ENCODE results near the gene UXS1.

UXS1 gene

DNA sequence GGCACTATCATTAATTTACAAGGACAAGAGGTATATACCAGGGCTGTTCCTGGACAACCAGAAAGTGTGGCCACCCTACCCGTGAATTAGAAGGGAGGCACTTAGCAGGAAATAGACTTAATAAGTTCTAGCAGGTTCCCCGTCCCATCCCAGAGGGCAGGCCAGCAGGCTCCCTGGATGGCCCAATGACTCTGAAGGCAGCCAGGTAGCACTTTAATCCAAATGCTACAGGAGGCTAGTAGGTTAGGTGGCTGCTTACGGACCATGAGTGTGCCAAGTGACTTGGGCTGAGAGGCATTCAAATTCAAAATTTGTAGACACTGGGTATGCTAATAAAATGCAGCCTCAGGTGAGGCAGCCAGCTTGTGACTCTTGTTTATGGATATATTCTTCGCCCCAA, 123.9 kb downstream of the UXS1 start:
- no peak for DNase-seq

DNA sequence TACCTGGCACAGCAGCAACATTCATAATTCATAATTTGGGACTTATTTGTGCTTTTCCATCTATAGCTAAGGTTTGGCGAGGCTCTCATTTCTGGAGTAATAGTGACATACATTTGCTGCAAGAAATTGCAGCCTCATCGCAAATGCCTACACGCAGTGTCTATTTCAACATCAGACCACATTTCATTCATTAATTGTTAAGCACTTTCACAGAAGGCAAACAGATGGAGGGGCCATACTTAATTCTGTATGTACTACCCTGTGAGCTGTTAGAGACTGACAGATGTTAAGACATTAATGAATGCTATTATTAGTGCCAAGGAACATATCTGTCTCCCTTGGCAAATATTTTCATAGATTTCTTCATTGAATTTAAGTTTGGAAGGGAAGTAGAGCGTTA, 125.7 kb downstream of the UXS1 start:
- DNase-seq: no peak

DNA sequence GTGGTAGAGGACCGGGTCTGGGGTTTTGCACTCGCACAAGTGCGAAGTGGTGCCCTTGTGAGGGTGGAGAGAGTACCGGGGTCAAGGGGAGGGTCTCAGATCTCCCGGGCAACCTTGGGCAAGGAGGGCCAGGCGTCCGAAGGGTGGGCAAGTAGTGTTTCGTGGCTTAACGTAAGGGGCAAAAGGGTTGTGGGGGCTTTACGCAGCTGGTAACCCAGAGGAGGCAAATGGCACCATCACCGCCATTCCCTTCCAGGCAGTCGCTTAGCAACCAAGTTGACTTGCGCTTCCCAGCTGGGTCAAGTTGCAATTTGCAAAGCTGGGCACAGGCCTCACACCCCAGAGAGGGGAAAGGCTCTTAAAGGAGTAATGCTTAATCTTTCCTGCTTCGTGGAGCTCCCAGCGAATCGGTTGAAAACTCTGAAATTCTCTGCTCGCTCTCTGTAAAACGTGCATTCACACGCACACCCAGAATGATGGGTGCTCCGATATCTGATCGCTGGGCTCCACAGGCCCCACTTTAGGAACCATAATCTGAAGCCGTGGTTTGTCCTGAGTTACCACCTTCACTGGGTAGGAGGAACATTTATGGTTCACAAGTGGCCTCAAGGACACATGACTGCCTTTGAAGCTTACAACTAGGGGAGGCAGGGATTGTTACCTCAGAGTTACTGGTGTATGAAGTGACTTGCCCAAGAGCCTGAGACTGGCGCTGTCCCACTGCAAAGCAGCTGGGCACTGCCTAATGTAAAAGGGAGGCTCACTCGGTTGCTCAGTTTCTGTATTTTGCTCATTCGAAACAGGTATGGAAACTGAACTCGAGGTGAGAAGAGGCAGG, 127.9 kb downstream of the UXS1 start:
- DNase-seq: no peak

DNA sequence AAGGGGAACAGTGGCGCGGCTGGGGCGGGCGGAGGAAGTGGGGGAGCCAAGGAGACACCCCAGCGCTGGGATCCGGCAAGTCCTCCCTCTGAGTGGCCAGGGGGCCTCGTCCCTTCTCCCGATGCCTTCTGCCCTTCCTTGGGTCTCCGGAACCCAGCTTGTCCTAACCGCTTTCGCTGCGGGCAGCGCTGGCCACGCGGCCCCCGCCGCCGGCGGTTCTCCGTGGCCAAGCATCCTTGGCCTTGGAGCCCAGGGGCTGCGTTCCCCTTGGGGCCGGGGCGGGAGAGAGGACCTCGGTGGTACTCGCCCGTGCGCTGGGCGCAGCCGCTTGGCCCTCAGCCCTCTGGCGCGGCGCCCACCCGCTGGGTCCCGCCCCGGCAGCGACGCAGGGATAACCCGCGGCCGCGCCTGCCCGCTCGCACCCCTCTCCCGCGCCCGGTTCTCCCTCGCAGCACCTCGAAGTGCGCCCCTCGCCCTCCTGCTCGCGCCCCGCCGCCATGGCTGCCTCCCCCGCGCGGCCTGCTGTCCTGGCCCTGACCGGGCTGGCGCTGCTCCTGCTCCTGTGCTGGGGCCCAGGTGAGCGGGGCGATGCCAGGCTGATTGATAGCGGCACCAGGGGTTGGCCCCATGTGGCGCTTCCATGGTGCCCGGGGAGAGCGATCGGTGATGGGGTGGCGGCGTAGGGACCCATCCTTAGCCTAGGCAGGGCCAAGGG, 128.7 kb downstream of the UXS1 start:
- no peak for DNase-seq

DNA sequence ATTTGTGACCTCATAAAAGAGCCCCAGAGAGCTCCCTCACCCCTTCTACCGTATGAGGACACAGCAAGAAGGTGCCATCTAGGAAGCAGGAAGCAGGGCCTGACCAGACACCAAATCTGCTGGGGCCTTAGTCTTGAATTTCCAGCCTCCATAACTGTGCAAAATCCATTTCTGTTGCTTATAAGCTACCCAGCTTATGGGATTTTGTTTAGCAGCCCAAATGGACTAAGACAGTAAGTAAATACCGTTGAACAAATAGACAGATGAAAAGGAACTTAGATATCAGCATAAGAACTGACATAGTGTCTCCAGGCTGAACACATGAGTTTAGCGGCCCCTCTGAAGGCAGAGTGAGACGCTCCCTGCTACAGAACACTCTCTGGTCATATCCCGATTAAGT, 130.9 kb downstream of the UXS1 start:
- DNase-seq: no peak

DNA sequence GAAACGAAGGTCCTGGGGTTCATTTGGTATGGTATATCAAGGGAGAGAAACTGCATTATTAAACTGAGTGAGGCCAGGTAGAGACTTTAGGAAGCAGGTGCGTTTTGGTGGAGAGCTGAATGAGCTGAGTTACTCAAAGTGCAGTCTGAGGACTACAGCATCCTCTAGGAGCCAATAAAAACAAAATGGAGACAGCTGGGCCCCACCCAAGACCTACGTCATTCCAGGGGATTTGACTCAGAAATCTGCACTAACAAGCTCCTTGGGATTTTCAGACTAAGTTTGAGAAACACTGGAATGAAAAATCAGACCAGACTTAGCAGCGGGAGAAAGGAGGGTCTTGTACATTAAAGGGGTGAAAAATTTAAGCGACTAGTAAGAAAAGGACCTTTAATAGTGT, 131.5 kb downstream of the UXS1 start:
- no peak for DNase-seq

DNA sequence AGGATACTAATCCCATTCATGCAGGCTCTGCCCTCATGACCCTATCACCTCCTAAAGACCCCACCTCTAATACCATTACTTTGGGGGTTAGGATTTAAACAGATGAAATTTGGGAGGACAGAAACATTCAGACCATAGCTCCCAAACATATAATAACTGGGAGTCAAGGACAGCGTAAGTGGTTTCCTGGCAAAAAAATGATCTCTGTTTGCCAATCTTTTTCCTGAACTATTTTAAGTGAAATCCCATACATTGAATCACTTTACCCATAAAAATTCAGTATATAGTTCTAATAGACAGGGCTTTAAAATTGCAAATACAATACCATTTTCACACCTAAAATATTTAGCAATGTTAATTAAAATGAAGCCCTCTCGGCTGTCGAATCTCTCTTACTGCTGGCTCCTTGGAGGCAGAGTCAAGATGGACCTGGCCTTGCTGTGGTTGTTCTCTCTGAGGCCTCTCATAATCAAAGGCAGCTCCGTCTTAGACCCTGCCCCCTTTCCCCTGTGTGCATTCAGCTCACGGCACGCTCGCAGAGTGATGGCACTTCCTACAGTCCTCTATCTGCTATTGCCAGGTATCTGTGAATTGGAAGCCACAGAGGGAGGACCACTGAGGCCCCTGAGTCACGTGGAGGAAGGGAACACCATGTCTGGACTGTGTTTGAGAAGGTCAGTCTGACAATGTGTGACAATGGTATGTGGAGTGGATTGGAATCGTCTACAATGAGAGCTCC, 132.3 kb downstream of the UXS1 start:
- DNase-seq: no peak

DNA sequence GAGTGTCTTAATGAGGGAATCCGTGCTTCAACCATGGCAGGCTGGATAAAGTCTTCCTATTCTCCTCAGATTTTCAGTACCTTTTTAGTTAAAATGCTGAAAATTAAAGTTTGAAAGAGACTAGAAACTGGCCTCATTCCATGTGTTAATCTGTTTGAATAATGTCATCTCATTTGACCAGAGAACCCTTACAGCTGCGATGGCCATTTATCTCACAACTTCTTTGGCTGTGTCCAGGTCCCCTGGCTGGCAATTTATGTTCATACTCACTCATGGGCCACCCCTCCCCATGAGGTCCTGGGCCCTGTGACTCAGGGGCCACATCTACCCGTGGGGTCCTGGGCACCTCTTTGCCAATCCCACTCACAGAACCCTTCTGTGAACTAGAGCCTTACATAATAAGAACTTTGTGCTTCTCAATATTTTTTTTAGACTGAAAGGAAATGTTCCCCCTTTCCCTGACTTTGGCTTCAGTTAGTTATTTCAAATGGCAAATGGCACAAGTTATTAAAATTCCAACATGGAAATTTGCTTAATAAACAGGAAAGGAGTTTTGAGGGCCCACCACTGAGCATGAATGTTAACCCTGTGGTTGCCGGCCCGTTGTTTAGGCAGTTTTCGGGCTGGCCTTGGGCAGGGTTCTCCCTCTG, 134.6 kb downstream of the UXS1 start:
- DNase-seq: no peak

DNA sequence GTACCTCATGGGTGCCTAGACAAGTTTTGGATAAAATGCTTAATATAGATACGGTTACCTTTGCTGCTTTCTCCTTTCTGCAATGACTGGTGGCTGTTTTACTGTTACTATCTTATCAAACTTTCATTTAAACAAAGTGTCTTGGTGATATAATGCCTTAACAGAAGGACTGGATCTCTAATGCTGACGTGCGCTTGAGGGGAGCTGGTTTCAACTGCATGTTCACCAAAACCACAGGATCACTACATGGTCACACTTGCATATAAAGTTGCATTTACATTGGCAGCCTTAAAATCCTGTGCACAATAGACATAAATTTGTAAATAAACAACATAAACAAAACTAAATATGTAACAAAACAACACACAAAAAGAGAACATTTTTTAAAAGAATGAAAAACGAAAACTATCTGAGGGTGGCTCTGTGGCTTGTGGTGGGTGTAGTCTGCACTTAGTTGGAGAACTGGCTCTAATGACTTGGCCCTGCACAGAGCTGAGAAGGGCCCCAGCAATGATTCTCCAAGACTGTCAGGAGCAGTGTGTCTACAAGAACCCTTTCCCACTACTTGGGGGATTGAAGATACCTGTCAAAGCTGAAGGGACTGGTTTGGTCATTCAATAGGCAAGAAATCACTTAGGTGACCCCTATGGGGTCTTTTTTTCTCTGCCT, 135.5 kb downstream of the UXS1 start:
- DNase-seq: no peak

DNA sequence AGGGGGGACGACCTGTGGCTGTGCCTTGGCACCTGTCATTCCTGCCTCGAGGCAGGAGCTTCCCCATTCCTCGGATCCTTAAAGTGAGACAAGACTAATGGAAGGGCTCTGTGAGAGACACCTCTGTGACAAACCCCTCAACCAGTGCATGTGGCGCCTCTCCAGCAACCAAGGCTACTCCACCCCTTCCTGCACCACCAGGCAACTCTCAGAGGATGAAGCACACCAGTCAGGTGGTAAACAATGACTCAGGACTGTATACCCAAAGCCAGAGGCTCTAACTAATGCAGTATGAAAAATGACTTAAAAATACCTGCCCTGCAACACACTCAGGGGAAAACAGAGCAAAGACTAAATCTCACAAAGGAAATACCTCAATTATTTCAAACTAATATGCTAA, 136.9 kb downstream of the UXS1 start:
- DNase-seq: no peak

DNA sequence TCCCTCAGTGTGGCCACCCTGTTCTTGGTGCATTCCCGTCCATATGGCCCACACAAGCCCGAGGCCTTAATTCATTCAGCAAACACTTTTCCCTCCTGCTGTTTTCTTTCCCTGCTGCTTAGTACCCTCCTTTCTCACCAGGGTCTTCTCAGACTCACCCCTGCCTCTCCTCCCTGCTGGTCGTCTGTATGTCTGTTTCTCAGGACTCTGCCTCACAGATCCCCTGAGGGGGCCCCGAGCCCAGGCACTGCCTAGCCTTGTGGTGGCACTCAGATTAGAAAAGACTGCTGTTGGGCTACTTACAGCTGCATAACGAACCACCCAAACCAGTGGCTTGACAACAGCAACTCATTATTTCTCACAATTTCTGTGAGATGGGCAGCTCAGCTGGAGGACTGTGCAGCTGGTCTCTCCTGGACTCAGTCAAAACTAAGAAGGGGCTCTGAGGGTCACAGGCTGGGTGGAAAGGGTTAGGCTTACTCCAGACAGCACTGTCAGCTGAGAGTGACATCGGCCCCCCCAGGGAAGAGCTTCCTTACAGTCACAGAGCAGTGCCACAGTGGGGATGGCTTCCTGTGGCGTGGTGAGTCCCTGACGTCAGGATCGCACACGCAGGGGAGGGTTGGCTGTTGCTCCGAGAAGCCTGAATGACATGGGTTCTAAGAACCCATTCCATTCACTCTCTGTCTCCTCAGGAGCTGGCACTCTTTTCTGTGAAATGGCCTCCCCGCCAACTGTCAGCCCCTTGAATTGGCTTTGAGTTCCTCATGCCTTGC, 139.0 kb downstream of the UXS1 start:
- no peak for DNase-seq

DNA sequence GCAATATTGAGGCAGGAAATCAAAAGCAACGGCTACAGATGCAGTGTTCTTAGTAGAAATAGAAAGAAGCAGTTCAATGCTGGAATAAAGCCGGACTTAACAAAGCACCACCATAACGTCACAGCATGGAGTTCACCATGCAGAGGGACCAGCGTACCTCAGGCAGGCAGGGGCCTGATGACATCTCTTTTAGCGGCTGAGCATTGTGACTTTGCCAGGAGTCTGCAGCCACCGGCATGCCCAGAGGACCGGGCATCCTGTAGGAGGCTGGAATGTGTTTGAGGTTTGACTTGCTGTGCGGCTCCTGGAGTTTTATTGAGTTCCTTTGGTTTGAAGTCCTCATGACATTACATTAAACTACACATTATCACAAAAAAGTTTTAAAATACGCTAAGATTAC, 139.8 kb downstream of the UXS1 start:
- no peak for DNase-seq

DNA sequence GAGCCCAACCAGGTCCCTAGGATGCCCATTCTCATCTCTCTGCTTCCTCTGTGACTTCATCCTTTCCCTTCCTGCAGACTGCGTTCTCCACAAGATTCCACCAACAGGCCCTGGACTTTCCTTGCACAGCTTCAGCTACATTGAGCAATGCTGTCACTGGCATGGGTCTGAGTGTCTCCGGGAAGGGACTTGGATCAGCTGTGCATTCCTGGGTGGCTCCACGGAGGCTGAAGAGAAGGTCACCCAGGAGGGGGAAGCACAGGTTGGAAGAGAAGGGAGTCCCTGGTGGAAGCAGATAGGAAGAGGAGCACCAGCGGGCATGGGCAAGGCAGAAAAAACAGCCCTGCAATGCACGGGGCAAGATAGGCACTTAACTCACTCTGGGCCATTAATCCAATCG, 140.5 kb downstream of the UXS1 start:
- no peak for DNase-seq

DNA sequence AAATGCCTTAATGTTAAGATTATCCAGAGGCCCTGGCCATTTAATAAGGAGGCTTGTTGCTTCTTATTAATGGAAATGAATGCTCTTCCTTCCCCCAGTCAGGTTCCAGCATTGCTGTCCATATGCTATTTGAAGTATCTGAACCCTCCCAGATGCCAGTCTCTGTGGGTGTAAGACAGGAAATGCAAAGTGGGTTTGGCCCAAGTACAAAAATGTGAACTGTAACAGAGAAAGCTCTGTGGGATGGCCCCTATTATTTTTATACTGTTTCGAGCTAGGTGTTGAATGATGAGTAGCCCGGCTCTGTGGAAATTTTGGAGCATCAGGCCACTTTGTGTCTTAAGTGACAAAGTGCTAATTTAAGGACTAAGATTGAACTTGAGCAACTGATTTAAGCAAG, 141.0 kb downstream of the UXS1 start:
- no peak for DNase-seq

DNA sequence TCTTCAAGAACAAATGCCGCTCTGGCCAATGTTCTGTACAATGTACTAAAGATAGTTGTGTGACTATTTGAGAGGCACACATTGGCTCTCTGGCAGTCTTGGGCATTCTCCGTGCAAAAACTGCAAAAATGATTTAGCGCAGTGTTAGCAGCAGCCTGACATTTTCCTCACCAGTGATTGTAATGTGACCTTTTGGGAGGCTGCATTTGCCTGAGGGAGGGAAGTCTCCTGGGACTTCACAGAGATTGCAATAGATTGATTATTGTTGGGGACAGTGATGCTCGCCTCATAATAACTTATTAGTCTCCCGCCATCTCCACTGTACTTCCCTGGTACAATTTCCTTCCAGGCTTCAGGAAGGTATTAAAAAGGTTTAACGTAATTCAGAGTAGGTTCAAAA, 149.2 kb downstream of the UXS1 start:
- DNase-seq: no peak

DNA sequence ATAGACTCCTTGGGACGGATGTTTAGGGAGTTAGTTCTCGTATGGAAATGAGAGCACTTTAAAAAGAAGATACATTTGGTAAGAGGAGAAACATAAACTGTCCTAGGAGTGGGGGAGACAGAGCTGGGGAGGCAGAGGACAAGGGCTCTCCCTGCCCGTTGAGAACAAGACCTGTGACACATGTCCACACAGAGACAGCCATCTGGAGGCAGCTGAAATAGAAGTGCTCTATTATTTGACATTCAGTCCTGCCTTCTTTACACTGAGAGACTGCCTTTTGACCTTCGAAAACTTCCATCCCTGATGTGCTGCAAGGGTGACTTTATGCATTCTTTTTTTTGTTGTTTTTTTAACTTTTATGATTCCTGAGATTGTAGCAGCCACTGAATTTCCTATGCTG, 150.1 kb downstream of the UXS1 start:
- no peak for DNase-seq

Data from SHP77 treated with DMSO at 0.1 percent for 48 hours (cell line).